Activated CD4-positive, alpha-beta T cell treated with anti-CD3 and anti-CD28 coated beads, Interleukin-2, amount 10 ng/mL, durations not matched to agents 7 days and 5 days (primary cell): ENCODE measurements around the gene CKM. TPM values are rescaled to one million over a fixed set of nuclear protein-coding genes. Genes with fewer than 3 reads are reported as not detected.

Experiments used
- CTCF ChIA-PET: fragments of 350-600 bp; sonication (Branson Sonifier 250); formaldehyde crosslinking; loops from one replicate; lab custom pipeline; 2021; ENCODE audit warnings: antibody characterized with exemption; lab: Charles Lee
- POLR2A ChIA-PET: fragments of 350-600 bp; sonication (Branson Sonifier 250); formaldehyde crosslinking; loops from one replicate; lab custom pipeline; 2021; ENCODE audit warnings: antibody characterized with exemption; lab: Charles Lee
- DNase-seq: peaks from one replicate; pipeline ENCODE4 v3.0.0-alpha.2; 2020
- H3K27ac Mint-ChIP-seq: one replicate; pipeline ENCODE4 v1.8.0; 2021; ENCODE audit warnings: mild to moderate bottlenecking, moderate library complexity, mixed read lengths
- H3K27me3 Mint-ChIP-seq: one replicate; pipeline ENCODE4 v1.8.0; 2021; ENCODE audit warnings: mixed read lengths
- H3K36me3 Mint-ChIP-seq: one replicate; pipeline ENCODE4 v1.8.0; 2021; ENCODE audit warnings: low read depth, mixed read lengths
- H3K4me1 Mint-ChIP-seq: one replicate; pipeline ENCODE4 v1.8.0; 2021; ENCODE audit warnings: mixed read lengths
- H3K4me3 Mint-ChIP-seq: one replicate; pipeline ENCODE4 v1.8.0; 2021; ENCODE audit warnings: mild to moderate bottlenecking, moderate library complexity, mixed read lengths
- H3K9me3 Mint-ChIP-seq: one replicate; pipeline ENCODE4 v1.8.0; 2021; ENCODE audit warnings: mixed read lengths
- total RNA-seq, 2 experiments: library from RNA; stranded (reverse); gene quantifications; one replicate each; pipeline ENCODE4 v1.2.3, GENCODE V29; 2021

The CKM gene
- total RNA-seq = not detected

DNA sequence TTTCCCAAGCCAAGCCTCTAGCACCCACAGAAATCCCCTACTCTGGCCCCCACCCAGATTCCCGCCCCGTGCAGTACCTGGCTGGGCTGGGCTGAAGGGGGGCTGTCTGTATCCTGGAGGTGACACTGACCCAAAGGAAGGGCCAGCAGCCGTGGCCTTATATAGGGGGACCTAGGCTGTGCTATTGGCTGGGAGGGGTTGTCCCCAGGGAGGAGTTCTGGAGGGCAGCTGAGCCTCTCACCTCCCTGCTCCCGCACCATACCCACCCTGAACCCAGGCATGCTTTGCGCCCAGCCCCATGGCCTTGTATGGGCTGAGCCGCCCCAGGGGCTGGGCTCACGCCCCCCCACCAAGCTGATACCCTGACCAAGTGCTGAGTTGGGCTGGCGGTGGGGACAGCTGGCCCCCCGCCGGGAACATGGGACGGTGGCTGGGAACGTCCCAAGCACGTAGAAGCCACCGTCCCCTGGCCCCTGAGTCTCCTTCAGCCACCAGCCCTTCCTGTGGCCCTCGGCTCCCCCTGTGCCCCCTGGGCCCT lies at the start of gene CKM:
Gene CKM, minus strand, starts transcription at position 132 of the 538 bp plus-strand sequence. CDS start 3,162 bp downstream, outside the sequence.
- POLR2A ChIA-PET = no interaction called here
- Mint-ChIP-seq H3K9me3 (no peaks in the 10 kb centered on the region), H3K4me1 (peaks cover 4% of the 10 kb centered on the region), H3K27me3 (peaks cover 20% of the 10 kb centered on the region), H3K36me3 (no peaks in the 10 kb centered on the region), H3K4me3 (no peak within 1 kb of the TSS), H3K27ac (no peak within 1 kb of the TSS)
- CTCF ChIA-PET = no interaction called here
- no peak for DNase-seq

DNA sequence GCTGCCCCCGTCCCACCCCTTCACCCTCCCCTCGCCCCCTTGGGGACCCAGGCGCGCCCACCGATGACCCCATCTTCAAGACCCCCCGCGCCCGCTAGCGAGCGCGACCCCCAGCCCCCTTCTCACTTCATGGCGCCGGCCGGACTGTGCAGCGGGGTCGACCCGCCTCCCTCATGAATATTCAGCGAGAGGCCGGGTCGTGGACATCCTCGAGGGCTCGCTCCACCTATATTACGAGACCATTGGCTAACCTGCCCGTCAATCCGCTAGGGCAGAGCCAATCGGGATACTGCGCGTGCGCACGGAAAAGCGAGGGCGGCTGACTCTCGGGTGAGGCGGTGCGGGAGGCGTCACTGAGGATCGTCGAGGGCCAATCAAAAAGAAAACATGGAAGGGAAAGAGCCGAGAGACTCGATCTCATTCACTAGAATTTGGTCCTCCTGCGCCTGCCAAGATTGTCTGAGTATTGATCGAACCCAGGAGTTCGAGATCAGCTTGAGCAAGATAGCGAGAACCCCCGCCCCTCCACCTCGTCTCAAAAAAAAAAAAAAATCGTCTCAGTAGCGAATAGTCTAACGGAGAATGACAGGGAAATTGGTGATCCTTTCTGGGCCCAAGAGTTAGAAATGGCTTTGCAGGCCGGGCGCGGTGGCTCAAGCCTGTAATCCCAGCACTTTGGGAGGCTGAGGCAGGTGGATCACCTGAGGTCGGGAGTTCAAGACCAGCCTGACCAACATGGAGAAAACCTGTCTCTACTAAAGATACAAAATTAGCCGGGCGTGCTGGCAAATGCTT lies 47.9 kb upstream of the CKM start, which contains the start of gene ERCC2:
Gene ERCC2, minus strand, starts transcription at position 164 of the 795 bp plus-strand sequence. Its CDS starts 33 bp downstream, at position 131.
- no peaks in the 10 kb centered on the region for H3K27me3 Mint-ChIP-seq

DNA sequence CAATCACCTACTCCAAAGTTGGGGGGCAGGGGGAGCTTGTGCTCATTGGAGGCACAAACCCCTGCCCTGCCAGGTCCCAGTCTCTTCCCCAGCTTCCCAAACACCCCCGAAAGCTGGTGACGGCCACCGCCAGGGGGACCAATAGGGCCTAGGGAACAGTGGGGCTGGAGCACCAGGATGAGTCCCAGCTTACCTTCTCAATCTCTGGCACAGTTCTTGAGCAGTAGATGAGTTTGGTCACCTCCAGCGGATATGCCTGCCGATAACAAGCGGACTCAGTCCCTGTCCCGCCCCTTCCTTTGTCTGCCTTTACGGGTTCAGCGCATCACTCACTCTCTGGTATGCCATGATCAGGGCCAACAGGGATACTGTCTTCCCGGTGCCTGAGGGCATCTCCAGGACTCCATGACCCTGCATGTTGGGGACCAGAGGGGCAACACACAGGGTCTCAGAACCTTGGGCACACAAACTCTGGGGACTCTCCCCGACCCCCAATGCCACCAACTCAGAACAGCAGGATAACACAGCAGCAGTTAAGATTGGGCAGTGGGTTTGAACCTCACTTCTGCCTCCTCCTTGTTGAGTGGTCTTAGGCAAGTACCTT lies 46.2 kb upstream of the CKM start:
- ChIA-PET CTCF (interaction anchor here (0.6 to 0.9 kb wide), 3 partner anchors 27 to 130 kb away, joined by 3 to 4 read pairs (median 4); no protein-coding TSS in a partner anchor), POLR2A (no interaction called here)
- DNase-seq = no peak
- Mint-ChIP-seq H3K27ac (no peak overlapping the region), H3K4me3 (peak overlapping the region; percentile 35), H3K36me3 (peaks cover 4% of the 10 kb centered on the region), H3K4me1 (peaks cover 21% of the 10 kb centered on the region), H3K27me3 (no peaks in the 10 kb centered on the region), H3K9me3 (no peaks in the 10 kb centered on the region)

More for the DNA sequence above, 47.9 kb upstream of the CKM start, which contains the start of gene ERCC2:
- H3K4me1 Mint-ChIP-seq = peaks cover 21% of the 10 kb centered on the region
- peak within 1 kb of the TSS; percentile 98 for H3K27ac Mint-ChIP-seq
- H3K4me3 Mint-ChIP-seq = peak within 1 kb of the TSS; percentile 82
- POLR2A ChIA-PET = no interaction called here
- peaks cover 4% of the 10 kb centered on the region for H3K36me3 Mint-ChIP-seq
- DNase-seq = peak; percentile 100
- CTCF ChIA-PET = interaction anchor here (0.6 to 0.8 kb wide), 2 partner anchors 26 to 115 kb away, joined by 3 read pairs; no protein-coding TSS in a partner anchor
- H3K9me3 Mint-ChIP-seq = no peaks in the 10 kb centered on the region

DNA sequence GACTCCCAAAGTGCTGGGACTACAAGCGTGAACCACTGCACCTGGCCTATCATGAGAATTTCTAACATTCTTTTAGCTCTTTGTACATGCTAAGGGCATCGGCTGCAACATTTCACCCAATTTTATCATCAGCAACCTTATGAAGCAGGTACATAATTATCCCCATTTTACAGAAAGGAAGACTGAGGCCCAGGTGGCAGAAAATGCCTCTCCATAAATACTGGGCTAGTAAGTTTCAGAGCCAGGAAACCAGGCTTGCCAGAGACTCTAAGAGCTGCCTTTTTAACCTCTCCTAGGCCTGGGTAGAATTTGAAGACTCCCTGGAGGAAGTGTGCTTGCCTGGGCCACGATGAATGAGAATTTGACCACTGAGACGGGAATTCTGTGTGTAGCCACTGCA lies 45.5 kb upstream of the CKM start:
- Mint-ChIP-seq H3K27me3 (no peaks in the 10 kb centered on the region), H3K36me3 (peaks cover 4% of the 10 kb centered on the region), H3K9me3 (no peaks in the 10 kb centered on the region), H3K27ac (no peak overlapping the region), H3K4me3 (peak overlapping the region; percentile 29), H3K4me1 (peaks cover 21% of the 10 kb centered on the region)
- ChIA-PET POLR2A (no interaction called here), CTCF (interaction anchor here (0.9 kb wide), 2 partner anchors 26 to 29 kb away, joined by 3 to 4 read pairs; no protein-coding TSS in a partner anchor)
- no peak for DNase-seq

DNA sequence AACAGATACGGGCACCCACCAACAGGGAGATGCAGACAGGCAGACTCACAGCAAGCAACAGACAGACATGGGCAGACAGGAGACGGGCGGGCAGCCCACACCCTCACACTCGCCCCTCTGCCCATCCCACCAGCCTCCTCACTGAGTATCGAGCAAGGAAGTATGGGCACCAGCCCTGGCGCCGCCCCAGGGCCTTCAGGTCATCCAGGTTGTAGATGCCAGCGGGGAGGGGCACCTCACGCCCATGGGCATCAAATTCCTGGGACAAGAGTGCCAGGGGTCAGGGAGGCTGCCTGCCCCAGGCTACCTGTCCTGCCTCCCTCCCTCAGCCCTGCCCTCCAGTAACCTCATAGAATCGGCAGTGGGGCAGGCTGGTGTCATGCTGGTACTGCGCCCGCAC lies 42.0 kb upstream of the CKM start:
- Mint-ChIP-seq H3K36me3 (peaks cover 4% of the 10 kb centered on the region), H3K4me3 (no peak overlapping the region), H3K27ac (no peak overlapping the region), H3K27me3 (no peaks in the 10 kb centered on the region), H3K9me3 (no peaks in the 10 kb centered on the region), H3K4me1 (peaks cover 12% of the 10 kb centered on the region)
- DNase-seq = no peak
- ChIA-PET POLR2A (no interaction called here), CTCF (interaction anchor here (0.6 kb wide), 1 partner anchor 238 kb away, joined by 3 read pairs; no protein-coding TSS in a partner anchor)

DNA sequence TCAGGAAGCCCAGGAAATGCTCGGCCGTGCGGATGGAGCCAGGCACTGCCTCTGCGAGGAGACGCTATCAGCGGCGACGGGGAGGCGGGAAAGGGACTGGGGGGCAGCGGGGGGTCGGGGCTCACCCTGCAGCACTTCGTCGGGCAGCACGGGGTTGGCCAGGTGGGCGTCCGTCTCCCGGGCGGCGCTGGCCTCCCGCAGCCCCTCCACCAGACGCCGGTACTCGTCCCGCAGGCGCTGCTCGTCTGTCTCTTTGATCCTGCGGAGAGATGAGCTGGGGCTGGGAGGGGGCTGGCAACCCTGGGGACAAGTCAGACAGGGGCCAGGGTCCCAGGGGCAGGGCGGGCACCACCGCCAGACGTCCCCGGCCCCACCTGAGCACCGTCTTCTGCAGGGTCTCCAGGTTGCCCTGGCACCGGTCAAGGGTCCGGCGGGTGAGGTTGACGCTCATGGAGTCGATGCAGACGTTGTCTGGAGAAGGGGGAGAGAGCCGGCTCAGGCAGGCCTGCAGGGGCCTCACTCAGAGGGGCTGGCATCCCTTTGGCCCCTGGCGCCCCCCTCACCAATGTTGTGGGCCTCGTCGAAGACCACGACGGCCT lies 41.3 kb upstream of the CKM start:
- DNase-seq = no peak
- POLR2A ChIA-PET = no interaction called here
- H3K4me3 Mint-ChIP-seq = no peak overlapping the region
- H3K9me3 Mint-ChIP-seq = no peaks in the 10 kb centered on the region
- H3K4me1 Mint-ChIP-seq = peaks cover 8% of the 10 kb centered on the region
- no peaks in the 10 kb centered on the region for H3K27me3 Mint-ChIP-seq
- peaks cover 4% of the 10 kb centered on the region for H3K36me3 Mint-ChIP-seq
- CTCF ChIA-PET = interaction anchor here (0.6 kb wide), 1 partner anchor 239 kb away, joined by 3 read pairs; no protein-coding TSS in a partner anchor
- no peak overlapping the region for H3K27ac Mint-ChIP-seq

DNA sequence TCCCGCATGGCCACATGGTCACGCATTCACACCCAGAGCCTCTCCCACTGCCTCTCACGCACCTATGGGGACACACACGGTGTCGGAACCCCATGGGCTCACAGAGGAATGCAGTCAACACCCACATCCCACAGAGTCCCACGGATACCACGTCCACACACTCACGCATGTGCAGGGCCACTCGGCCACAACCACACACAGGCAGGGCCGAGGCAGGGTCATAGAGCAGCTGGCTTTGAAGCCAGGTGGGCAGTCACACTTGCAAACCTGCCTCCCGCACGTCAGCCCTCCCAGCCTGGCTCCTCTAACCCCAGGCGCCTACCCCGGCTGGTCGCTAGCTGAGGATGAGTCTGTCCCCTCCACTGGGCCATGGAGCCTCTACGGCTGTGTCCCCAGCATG lies 39.6 kb upstream of the CKM start:
- CTCF ChIA-PET = interaction anchor here (1.0 kb wide), 1 partner anchor 23 kb away, joined by 3 read pairs; no protein-coding TSS in a partner anchor
- H3K4me3 Mint-ChIP-seq = no peak overlapping the region
- DNase-seq = no peak
- H3K27ac Mint-ChIP-seq = no peak overlapping the region
- H3K4me1 Mint-ChIP-seq = peaks cover 2% of the 10 kb centered on the region
- H3K9me3 Mint-ChIP-seq = no peaks in the 10 kb centered on the region
- H3K27me3 Mint-ChIP-seq = no peaks in the 10 kb centered on the region
- peaks cover under 1% of the 10 kb centered on the region for H3K36me3 Mint-ChIP-seq
- POLR2A ChIA-PET = no interaction called here

DNA sequence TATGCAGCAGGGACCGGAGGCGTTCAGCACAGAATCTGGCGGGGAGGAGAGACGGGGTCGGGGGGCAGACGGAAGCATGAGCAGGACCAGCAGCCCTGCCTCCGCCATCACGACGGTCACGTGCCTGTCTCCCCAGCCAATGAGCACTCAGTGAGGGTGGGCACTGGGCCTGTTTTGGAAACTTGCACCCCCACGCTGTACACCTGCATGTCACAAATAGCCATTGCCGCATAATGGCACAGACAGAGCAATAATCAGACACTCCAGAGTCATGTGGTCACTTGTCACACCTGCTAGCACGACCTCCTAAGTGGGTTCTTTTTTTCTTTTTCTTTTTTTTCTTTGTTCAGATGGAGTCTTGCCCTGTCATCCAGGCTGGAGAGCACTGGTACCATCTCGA lies 38.9 kb upstream of the CKM start:
- Mint-ChIP-seq H3K4me1 (peaks cover 2% of the 10 kb centered on the region), H3K9me3 (no peaks in the 10 kb centered on the region), H3K27me3 (no peaks in the 10 kb centered on the region), H3K4me3 (no peak overlapping the region), H3K27ac (no peak overlapping the region), H3K36me3 (peaks cover 2% of the 10 kb centered on the region)
- no peak for DNase-seq
- ChIA-PET POLR2A (no interaction called here), CTCF (no interaction called here)

DNA sequence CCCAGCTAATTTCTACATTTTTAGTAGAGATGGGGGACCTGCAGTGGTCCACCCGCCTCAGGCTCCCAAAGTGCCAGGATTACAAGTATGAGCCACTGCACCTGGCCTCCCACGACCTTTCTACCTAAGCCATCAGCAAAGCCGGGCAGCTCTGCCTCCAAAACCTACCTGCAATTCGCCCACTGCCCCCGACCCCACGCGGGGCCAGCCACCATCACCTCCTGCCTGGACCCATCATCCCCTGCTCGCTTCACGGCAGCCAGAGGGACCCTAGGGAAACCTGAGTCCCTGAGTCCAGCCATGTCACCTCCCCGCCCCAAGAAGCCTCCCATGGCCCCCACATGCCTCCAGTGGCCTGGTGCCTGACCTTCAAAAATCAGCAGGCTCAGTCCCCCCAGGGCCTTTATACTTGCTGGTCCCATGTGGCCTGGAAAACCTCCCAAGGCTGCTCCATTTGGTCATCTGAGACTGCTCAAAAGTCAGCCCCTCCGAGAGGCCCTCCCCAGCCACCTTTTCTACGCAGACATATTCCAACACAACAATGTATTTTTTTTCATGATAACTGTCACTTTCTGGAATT lies 35.6 kb upstream of the CKM start:
- H3K4me3 Mint-ChIP-seq = no peak overlapping the region
- H3K27me3 Mint-ChIP-seq = no peaks in the 10 kb centered on the region
- H3K27ac Mint-ChIP-seq = no peak overlapping the region
- peaks cover 2% of the 10 kb centered on the region for H3K4me1 Mint-ChIP-seq
- H3K36me3 Mint-ChIP-seq = peaks cover 6% of the 10 kb centered on the region
- CTCF ChIA-PET = interaction anchor here (1.2 kb wide), 1 partner anchor 20 kb away, joined by 4 read pairs; no protein-coding TSS in a partner anchor
- no peaks in the 10 kb centered on the region for H3K9me3 Mint-ChIP-seq
- POLR2A ChIA-PET = interaction anchor here (0.8 kb wide), 1 partner anchor 13 kb away, joined by 3 read pairs; no protein-coding TSS in a partner anchor
- no peak for DNase-seq

DNA sequence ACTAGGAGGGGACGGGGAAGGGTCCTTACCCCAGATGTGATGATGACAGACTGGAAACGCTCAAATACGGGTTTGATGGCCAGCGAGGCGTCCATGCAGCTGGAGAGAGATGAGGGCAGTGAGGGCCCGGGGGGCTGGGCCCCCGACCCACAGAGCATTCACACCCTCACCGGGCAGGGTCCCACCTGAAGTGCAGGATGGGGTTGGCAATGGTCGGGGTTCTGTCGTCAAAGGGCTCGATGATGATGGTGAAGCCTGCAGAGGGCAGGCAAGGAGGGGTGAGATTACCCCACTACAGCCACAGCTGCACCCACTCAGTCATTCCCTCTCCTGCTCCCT lies 34.7 kb upstream of the CKM start:
- H3K9me3 Mint-ChIP-seq = no peaks in the 10 kb centered on the region
- no peak for DNase-seq
- peaks cover 2% of the 10 kb centered on the region for H3K4me1 Mint-ChIP-seq
- CTCF ChIA-PET = interaction anchor here (1.2 kb wide), 1 partner anchor 19 kb away, joined by 4 read pairs; no protein-coding TSS in a partner anchor
- POLR2A ChIA-PET = no interaction called here
- H3K27ac Mint-ChIP-seq = no peak overlapping the region
- H3K36me3 Mint-ChIP-seq = peaks cover 6% of the 10 kb centered on the region
- H3K4me3 Mint-ChIP-seq = no peak overlapping the region
- no peaks in the 10 kb centered on the region for H3K27me3 Mint-ChIP-seq

DNA sequence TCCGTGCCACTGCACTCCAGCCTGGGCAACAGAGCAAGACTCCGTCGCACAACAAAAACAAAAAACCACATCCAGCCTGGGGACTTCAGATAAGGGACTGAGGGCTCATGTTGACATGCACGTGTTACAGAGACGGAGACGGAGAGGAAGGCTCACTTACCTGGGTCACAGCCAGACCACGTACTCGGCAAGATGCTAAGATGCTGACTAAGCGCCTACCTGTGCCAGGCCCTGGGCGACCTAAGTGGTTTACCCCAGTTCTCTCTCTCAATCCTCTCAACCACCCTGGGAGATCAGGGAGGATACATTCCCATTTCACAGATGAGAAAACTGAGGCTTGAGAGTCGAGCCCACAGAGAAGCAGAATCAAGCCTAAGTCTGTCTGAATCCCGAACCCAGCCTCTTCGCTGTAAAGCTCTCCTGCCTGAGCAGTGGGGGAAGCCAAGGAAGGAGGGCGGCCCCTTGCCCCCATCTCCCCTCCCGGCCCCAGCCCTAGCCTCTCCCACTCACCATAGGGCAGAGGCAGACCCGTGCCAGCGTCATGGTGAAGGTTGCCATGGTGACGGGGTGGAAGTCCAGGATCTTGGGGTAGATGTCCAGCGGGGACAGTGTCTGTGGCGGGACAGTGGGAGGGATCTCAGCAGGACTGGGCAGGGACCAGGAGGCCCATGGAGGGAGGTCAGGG lies 34.2 kb upstream of the CKM start:
- Mint-ChIP-seq H3K36me3 (peaks cover 6% of the 10 kb centered on the region), H3K4me1 (peaks cover 2% of the 10 kb centered on the region), H3K27me3 (no peaks in the 10 kb centered on the region), H3K9me3 (no peaks in the 10 kb centered on the region), H3K27ac (no peak overlapping the region), H3K4me3 (no peak overlapping the region)
- ChIA-PET CTCF (interaction anchor here (1.8 kb wide), 1 partner anchor 18 kb away, joined by 5 read pairs; no protein-coding TSS in a partner anchor), POLR2A (no interaction called here)
- no peak for DNase-seq

DNA sequence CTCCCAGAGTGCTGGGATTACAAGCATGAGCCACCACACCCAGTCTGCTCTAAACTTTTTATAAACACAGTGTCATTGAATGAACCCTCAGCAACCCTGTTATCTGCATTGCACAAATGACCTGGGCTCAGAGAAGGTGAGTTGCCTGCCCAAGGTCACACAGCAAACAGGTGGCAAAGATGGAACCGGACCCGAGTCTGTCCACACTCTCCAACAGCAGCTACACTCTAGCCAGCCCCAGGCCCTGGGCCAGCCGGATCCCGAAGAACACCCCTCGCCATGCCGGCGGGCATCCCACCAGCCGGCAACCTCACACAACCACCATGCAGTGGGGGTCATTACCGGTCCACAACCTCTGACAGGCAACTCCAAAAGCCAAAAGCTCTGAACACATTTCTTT lies 33.2 kb upstream of the CKM start:
- H3K4me3 Mint-ChIP-seq = no peak overlapping the region
- peaks cover 2% of the 10 kb centered on the region for H3K4me1 Mint-ChIP-seq
- POLR2A ChIA-PET = no interaction called here
- peaks cover 6% of the 10 kb centered on the region for H3K36me3 Mint-ChIP-seq
- CTCF ChIA-PET = interaction anchor here (1.8 kb wide), 1 partner anchor 17 kb away, joined by 5 read pairs; no protein-coding TSS in a partner anchor
- DNase-seq = no peak
- no peak overlapping the region for H3K27ac Mint-ChIP-seq
- H3K9me3 Mint-ChIP-seq = no peaks in the 10 kb centered on the region
- no peaks in the 10 kb centered on the region for H3K27me3 Mint-ChIP-seq
